Measurements from ENCODE around the gene PSMC5.
"Not testable (repeated sequence)": the region's sequence is repeated elsewhere in the genome, so short reads cannot be mapped to it uniquely, and the experiment has no call there.

The PSMC5 gene

DNA sequence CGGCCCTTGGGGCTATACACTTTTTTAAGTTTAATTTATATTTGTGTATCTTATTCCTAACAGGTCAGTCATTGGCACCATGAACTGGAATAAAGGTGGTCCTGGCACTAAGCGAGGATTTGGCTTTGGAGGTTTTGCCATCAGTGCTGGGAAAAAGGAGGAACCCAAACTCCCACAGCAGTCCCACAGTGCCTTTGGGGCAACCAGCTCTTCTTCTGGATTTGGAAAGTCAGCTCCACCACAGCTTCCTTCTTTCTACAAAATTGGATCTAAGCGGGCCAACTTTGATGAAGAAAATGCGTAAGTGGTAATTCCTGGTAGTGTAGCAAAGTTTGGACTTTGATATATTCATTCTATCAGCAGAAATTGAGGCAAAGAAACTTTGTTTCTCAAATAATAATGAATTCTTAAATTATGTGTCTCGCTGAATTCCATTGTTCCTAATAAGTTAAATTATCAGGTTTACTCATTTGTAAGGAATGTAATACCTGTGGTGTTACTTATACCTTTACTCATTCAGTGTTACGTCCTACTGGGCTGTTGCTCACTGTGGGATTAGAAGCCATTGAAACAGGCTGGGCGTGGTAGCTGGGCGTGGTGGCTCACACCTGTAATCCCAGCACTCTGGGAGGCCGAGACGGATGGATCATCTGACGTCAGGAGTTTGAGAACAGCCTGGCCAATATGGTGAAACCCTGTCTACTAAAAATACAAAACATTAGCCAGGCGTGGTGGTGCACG is 40.1 kb upstream of the PSMC5 start:
- no peak for DNase-seq (ENCODE audit: low read depth)
- no peak overlapping the region for H3K4me3 ChIP-seq (ENCODE audit: low read depth, low read length)
- TF ChIP-seq CTCF (IDR thresholded peaks at IDR 0.05; ENCODE audit: low read depth, low read length, missing control alignments) = no peak

- no peak for TF ChIP-seq CTCF (IDR thresholded peaks at IDR 0.05; ENCODE audit: low read depth, low read length, missing control alignments)
- no peak for DNase-seq (ENCODE audit: low read depth)
- no peak overlapping the region for H3K4me3 ChIP-seq (ENCODE audit: low read depth, low read length)
Measured at GRCh38 chr17:63790057-63790456, 37.2 kb upstream of the PSMC5 start.

DNA sequence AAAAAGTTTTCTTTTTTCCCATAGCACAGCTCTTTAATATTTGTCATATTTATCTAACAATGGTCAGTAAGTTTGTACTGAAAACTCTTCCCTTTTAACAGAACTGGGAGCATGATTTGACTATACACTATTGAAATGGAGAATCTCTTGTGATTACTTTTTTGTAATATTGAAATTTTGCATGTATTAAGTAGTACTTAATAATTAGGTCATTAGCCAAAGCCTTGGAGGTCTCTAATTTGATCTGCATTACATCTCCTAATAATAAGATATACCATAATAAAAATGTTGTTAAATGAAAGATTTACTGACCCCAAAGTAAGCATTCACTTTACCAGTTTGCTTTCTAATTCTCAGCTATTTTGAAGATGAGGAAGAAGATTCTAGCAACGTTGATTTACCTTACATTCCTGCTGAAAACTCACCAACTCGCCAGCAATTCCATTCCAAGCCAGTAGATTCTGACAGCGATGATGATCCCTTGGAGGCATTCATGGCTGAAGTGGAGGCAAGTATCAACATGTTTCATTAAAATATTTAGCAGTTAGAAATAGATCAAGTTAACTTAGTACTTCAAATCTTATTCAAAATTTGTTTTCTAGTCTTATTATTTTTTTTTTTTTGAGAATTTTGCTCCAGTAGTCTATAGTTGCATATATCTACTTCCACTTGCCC is 35.0 kb upstream of the PSMC5 start:
- H3K4me3 ChIP-seq (ENCODE audit: low read depth, low read length) = no peak overlapping the region
- TF ChIP-seq CTCF (IDR thresholded peaks at IDR 0.05; ENCODE audit: low read depth, low read length, missing control alignments) = no peak
- no peak for DNase-seq (ENCODE audit: low read depth)

GRCh38 chr17:63796375-63796774 is 30.9 kb upstream of the PSMC5 start:
- not testable (repeated sequence) for H3K4me3 ChIP-seq (ENCODE audit: low read depth, low read length); DNase-seq (ENCODE audit: low read depth)

GRCh38 chr17:63798572-63799106 is 28.6 kb upstream of the PSMC5 start:
- no peak for DNase-seq (ENCODE audit: low read depth)
- no peak for TF ChIP-seq CTCF (IDR thresholded peaks at IDR 0.05; ENCODE audit: low read depth, low read length, missing control alignments)
- H3K4me3 ChIP-seq (ENCODE audit: low read depth, low read length) = no peak overlapping the region

- no peak for DNase-seq (ENCODE audit: low read depth)
- no peak for TF ChIP-seq CTCF (IDR thresholded peaks at IDR 0.05; ENCODE audit: low read depth, low read length, missing control alignments)
- H3K4me3 ChIP-seq (ENCODE audit: low read depth, low read length) = no peak overlapping the region
Measured at GRCh38 chr17:63800783-63801182, 26.4 kb upstream of the PSMC5 start.

- DNase-seq (ENCODE audit: low read depth) = no peak
- H3K4me3 ChIP-seq (ENCODE audit: low read depth, low read length) = no peak overlapping the region
- no peak for TF ChIP-seq CTCF (IDR thresholded peaks at IDR 0.05; ENCODE audit: low read depth, low read length, missing control alignments)
Measured at GRCh38 chr17:63804328-63804727, 22.9 kb upstream of the PSMC5 start.
